ENCODE measurements around the gene WWC1. TPM values are rescaled to one million over a fixed set of nuclear protein-coding genes. Genes with fewer than 3 reads are reported as not detected.

Gene WWC1
- total RNA-seq, 1 experiment from 2014 or later = 97.7 TPM

- TF ChIP-seq CTCF (conservative IDR thresholded peaks at IDR 0.05) = no peak
- CTCF ChIA-PET = no interaction called here
- Histone ChIP-seq H3K36me3 (ENCODE audit: low read depth) (peaks cover 14% of the 10 kb centered on the region; the same call in 1 of the 2 replicates), H3K27me3 (ENCODE audit: insufficient read depth, low read depth) (no peaks in the 10 kb centered on the region), H2AFZ (no peak overlapping the region), H3K4me3 (no peak overlapping the region), H3K79me2 (ENCODE audit: low read depth) (peaks cover 94% of the 10 kb centered on the region), H3F3A (ENCODE audit: insufficient read depth, low read depth) (peaks cover 33% of the 10 kb centered on the region), H3K27ac (peak overlapping the region; percentile 63; the same call in 1 of the 2 replicates), H4K20me1 (ENCODE audit: insufficient read depth) (no peaks in the 10 kb centered on the region; the same call in 1 of the 2 replicates), H3K9me3 (ENCODE audit: insufficient read depth, low read depth) (no peaks in the 10 kb centered on the region), H3K4me1 (replicated peaks; ENCODE audit: insufficient read depth) (peaks cover 60% of the 10 kb centered on the region), H3K9me2 (ENCODE audit: insufficient read depth) (no peaks in the 10 kb centered on the region), H3K4me2 (peak overlapping the region; percentile 70)
- POLR2A ChIA-PET (ENCODE audit: unreplicated experiment) = no interaction called here
- BruUV-seq (replicated peaks) = no TSS peak
- no peak for DNase-seq
- intact Hi-C loops (cut with micrococcal nuclease; ENCODE audit: unreplicated experiment) = loop anchor here (1.0 kb wide), 1 partner anchor 12 kb away; no protein-coding TSS in a partner anchor
These were observed 11.3 kb downstream of the WWC1 start for GRCh38 chr5:168302785-168303184.

- Histone ChIP-seq H3K79me2 (ENCODE audit: low read depth) (peaks cover 94% of the 10 kb centered on the region), H3F3A (ENCODE audit: insufficient read depth, low read depth) (peaks cover 36% of the 10 kb centered on the region), H3K27ac (0 out of 2 replicates have a peak overlapping the region, but pooled peaks have one; percentile 8), H3K27me3 (ENCODE audit: insufficient read depth, low read depth) (no peaks in the 10 kb centered on the region), H3K9me2 (ENCODE audit: insufficient read depth) (no peaks in the 10 kb centered on the region), H3K9me3 (ENCODE audit: insufficient read depth, low read depth) (no peaks in the 10 kb centered on the region), H4K20me1 (ENCODE audit: insufficient read depth) (no peaks in the 10 kb centered on the region; the same call in 1 of the 2 replicates), H3K36me3 (ENCODE audit: low read depth) (peaks cover 14% of the 10 kb centered on the region; the same call in 1 of the 2 replicates), H3K4me3 (no peak overlapping the region), H3K4me1 (replicated peaks; ENCODE audit: insufficient read depth) (peaks cover 52% of the 10 kb centered on the region), H2AFZ (no peak overlapping the region), H3K4me2 (peak overlapping the region; percentile 70; the same call in 1 of the 2 replicates)
- DNase-seq = no peak
- TF ChIP-seq CTCF (conservative IDR thresholded peaks at IDR 0.05) (no peak), EZH2 (IDR thresholded peaks at IDR 0.05; ENCODE audit: low read depth) (no peak)
- POLR2A ChIA-PET (ENCODE audit: unreplicated experiment) = no interaction called here
- CTCF ChIA-PET = no interaction called here
- BruUV-seq (replicated peaks) = no TSS peak
- intact Hi-C loops (cut with micrococcal nuclease; ENCODE audit: unreplicated experiment) = no loop called here
These were observed 12.1 kb downstream of the WWC1 start for GRCh38 chr5:168303393-168304025.

GRCh38 chr5:168304349-168304748 lies 12.9 kb downstream of the WWC1 start:
- ChIA-PET CTCF (no interaction called here), POLR2A (ENCODE audit: unreplicated experiment) (no interaction called here)
- Histone ChIP-seq H3K27me3 (ENCODE audit: insufficient read depth, low read depth) (no peaks in the 10 kb centered on the region), H3K36me3 (ENCODE audit: low read depth) (peaks cover 14% of the 10 kb centered on the region; the same call in 1 of the 2 replicates), H3K9me3 (ENCODE audit: insufficient read depth, low read depth) (no peaks in the 10 kb centered on the region), H3F3A (ENCODE audit: insufficient read depth, low read depth) (peaks cover 37% of the 10 kb centered on the region), H3K27ac (0 out of 2 replicates have a peak overlapping the region, but pooled peaks have one; percentile 8), H3K79me2 (ENCODE audit: low read depth) (peaks cover 94% of the 10 kb centered on the region), H3K9me2 (ENCODE audit: insufficient read depth) (no peaks in the 10 kb centered on the region), H4K20me1 (ENCODE audit: insufficient read depth) (no peaks in the 10 kb centered on the region; the same call in 1 of the 2 replicates), H3K4me2 (no peak overlapping the region), H2AFZ (no peak overlapping the region), H3K4me1 (replicated peaks; ENCODE audit: insufficient read depth) (peaks cover 50% of the 10 kb centered on the region), H3K4me3 (no peak overlapping the region)
- TF ChIP-seq CTCF (conservative IDR thresholded peaks at IDR 0.05) (no peak), EZH2 (IDR thresholded peaks at IDR 0.05; ENCODE audit: low read depth) (no peak)
- intact Hi-C loops (cut with micrococcal nuclease; ENCODE audit: unreplicated experiment) = no loop called here
- no peak for DNase-seq
- no TSS peak for BruUV-seq (replicated peaks)

Measured in PC-9 (cell line).